HL-60/S4 treated with phorbol 12-myristate 13-acetate at 8.2 ng/mL for 4 days and 3 days (cell line): ENCODE data around the gene PRAMEF11.

Experiments used
- in situ Hi-C: fragments of 300-500 bp; cut with MboI; formaldehyde crosslinking; loops from 2 replicates; pipeline ENCODE4 v1.15.0; 2022; ENCODE audit warnings: low sequenced_read_pairs

Gene PRAMEF11

DNA sequence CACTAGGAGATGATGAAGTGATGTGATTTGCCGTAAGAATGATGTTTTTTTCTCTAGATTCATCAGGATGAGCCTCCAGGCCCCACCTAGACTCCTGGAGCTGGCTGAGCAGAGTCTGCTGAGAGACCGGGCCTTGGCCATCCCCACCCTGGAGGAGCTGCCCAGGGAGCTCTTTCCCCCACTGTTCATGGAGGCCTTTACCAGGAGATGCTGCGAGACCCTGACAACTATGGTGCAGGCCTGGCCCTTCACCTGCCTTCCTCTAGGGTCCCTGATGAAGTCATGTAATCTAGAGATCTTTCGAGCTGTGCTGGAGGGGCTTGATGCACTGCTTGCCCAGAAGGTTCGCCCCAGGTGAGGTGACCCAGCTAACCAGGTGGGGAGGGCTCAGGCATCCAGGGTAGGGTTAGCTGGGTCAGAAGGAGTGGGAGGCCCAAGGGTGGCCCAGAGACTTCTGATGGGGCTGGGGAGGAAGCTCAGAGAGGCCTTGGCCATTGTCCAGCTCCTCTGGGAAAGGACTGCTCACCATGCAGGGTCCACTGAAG is 56.3 kb downstream of the PRAMEF11 start:
- in situ Hi-C loops: no loop called here
